WTC11 (cell line): ENCODE data around the gene LRRC23. TPM values are rescaled to one million over a fixed set of nuclear protein-coding genes. Genes with fewer than 3 reads are reported as not detected.
"Not testable (repeated sequence)": the region's sequence is repeated elsewhere in the genome, so short reads cannot be mapped to it uniquely, and the experiment has no call there.

Experiments
- ATAC-seq: fragments of 200-7000 bp; cut with Tn5 transposase; 2 replicates; pipeline ENCODE4 v1.10.0; 2021; ENCODE audit warnings: mild to moderate bottlenecking, moderate library complexity
- CTCF ChIA-PET: fragments of 300-600 bp; sonication (Branson Sonifier 250); formaldehyde crosslinking; loops from one replicate; lab custom pipeline; 2021; ENCODE audit warnings: antibody characterized with exemption; lab: Charles Lee
- POLR2A ChIA-PET: fragments of 350-600 bp; sonication (Branson Sonifier 250); formaldehyde crosslinking; loops from one replicate; lab custom pipeline; 2021; ENCODE audit warnings: antibody characterized with exemption; lab: Charles Lee
- DNase-seq: peaks from one replicate; pipeline ENCODE4 v3.0.0; 2021; ENCODE audit warnings: low spot score
- H3K27ac Mint-ChIP-seq: 2 replicates; pipeline ENCODE4 v1.8.0; 2021; ENCODE audit warnings: mixed read lengths
- H3K27me3 Mint-ChIP-seq: 2 replicates; pipeline ENCODE4 v1.8.0; 2021; ENCODE audit warnings: low read depth, mild to moderate bottlenecking, moderate library complexity, mixed read lengths
- H3K36me3 Mint-ChIP-seq: 2 replicates; pipeline ENCODE4 v1.8.0; 2021; ENCODE audit warnings: mixed read lengths
- H3K4me1 Mint-ChIP-seq: 2 replicates; pipeline ENCODE4 v1.8.0; 2022; ENCODE audit warnings: mixed read lengths
- H3K4me3 Mint-ChIP-seq: 2 replicates; pipeline ENCODE4 v1.8.0; 2021; ENCODE audit warnings: mild to moderate bottlenecking, moderate library complexity, mixed read lengths
- H3K9me3 Mint-ChIP-seq: 2 replicates; pipeline ENCODE4 v1.8.0; 2021; ENCODE audit warnings: mixed read lengths
- CBFB ChIP-seq: sonication (generic); formaldehyde crosslinking; IDR thresholded peaks from 2 replicates; pipeline ENCODE4 v1.8.1; 2022; ENCODE audit warnings: mild to moderate bottlenecking, low read depth, missing genetic modification reagents
- ELF4 ChIP-seq: sonication (generic); formaldehyde crosslinking; IDR thresholded peaks from 2 replicates; pipeline ENCODE4 v1.8.1; 2022; ENCODE audit warnings: low read depth, mild to moderate bottlenecking, moderate library complexity, missing genetic modification reagents
- EMX1 ChIP-seq: fragments of 250-450 bp; sonication (Bioruptor Pico); IDR thresholded peaks from 2 replicates; pipeline ENCODE4 v1.8.0; 2021; ENCODE audit warnings: mild to moderate bottlenecking
- FOXK1 ChIP-seq: sonication (generic); formaldehyde crosslinking; IDR thresholded peaks from 2 replicates; pipeline ENCODE4 v1.8.0; 2022; ENCODE audit warnings: mild to moderate bottlenecking, moderate library complexity, missing genetic modification reagents
- FOXP1 ChIP-seq: sonication (generic); formaldehyde crosslinking; IDR thresholded peaks from 2 replicates; pipeline ENCODE4 v1.8.0; 2022; ENCODE audit warnings: missing genetic modification reagents, mild to moderate bottlenecking, moderate library complexity, borderline replicate concordance
- HMGA2 ChIP-seq: fragments of 250-450 bp; sonication (Bioruptor Pico); IDR thresholded peaks from 2 replicates; pipeline ENCODE4 v1.4.0; 2021; ENCODE audit warnings: mild to moderate bottlenecking, moderate library complexity
- MXD4 ChIP-seq: fragments of 250-450 bp; sonication (Bioruptor Pico); IDR thresholded peaks from 2 replicates; pipeline ENCODE4 v1.8.0; 2021; ENCODE audit warnings: mild to moderate bottlenecking, moderate library complexity, borderline replicate concordance
- NR1H2 ChIP-seq: sonication (generic); formaldehyde crosslinking; IDR thresholded peaks from 2 replicates; pipeline ENCODE4 v1.9.0; 2021; ENCODE audit warnings: mild to moderate bottlenecking, moderate library complexity, missing genetic modification reagents
- PRRX2 ChIP-seq: fragments of 250-450 bp; sonication (Bioruptor Pico); IDR thresholded peaks from 2 replicates; pipeline ENCODE4 v1.8.0; 2021; ENCODE audit warnings: mild to moderate bottlenecking
- ZNF121 ChIP-seq: sonication (generic); formaldehyde crosslinking; IDR thresholded peaks from 2 replicates; pipeline ENCODE4 v1.8.0; 2023; ENCODE audit warnings: missing genetic modification reagents
- ZNF416 ChIP-seq: fragments of 250-450 bp; sonication (Bioruptor Pico); IDR thresholded peaks from 2 replicates; pipeline ENCODE4 v1.9.0; 2021; ENCODE audit warnings: mild to moderate bottlenecking, inconsistent platforms
- total RNA-seq: library from RNA; stranded (reverse); gene quantifications from 3 replicates; pipeline ENCODE4 v1.2.3, GENCODE V29; 2021
- TF ChIP-seq, protein P1 (sequence below): sonication (generic); formaldehyde crosslinking; IDR thresholded peaks from 2 replicates; pipeline ENCODE4 v1.8.1; 2023; ENCODE audit warnings: mild to moderate bottlenecking, missing genetic modification reagents, borderline replicate concordance
- TF ChIP-seq, protein P2 (sequence below): fragments of 250-450 bp; sonication (Bioruptor Pico); IDR thresholded peaks from 2 replicates; pipeline ENCODE4 v1.9.0; 2021; ENCODE audit warnings: moderate library complexity, mild to moderate bottlenecking, inconsistent platforms, borderline replicate concordance
- TF ChIP-seq, protein P3 (sequence below): fragments of 250-450 bp; sonication (Bioruptor Pico); IDR thresholded peaks from 2 replicates; pipeline ENCODE4 v1.9.0; 2021; ENCODE audit warnings: mild to moderate bottlenecking, borderline replicate concordance
- TF ChIP-seq, protein P4 (sequence below): sonication (generic); formaldehyde crosslinking; IDR thresholded peaks from 2 replicates; pipeline ENCODE4 v1.8.1; 2022; ENCODE audit warnings: low read depth, mild to moderate bottlenecking, moderate library complexity, missing genetic modification reagents, borderline replicate concordance

The LRRC23 gene
- total RNA-seq, 1 experiment from 2014 or later = 3.1 TPM

DNA sequence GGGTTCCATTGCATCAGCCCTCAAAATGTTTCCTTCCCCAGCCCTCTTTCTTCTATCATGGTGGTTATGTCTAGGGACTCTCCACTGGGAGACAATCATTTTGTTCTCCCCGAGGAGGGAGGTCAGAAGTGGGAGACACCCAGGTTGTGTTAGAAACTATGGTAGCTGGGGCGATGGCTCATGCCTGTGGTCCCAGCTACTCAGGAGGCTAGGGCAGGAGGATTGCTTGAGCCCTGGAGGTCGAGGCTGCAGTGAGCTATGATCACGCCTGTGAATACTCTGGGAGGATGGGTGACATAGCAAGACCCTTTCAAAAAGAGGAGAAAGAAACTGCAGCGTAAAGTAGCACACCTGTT, 13.0 kb upstream of the LRRC23 start:
- DNase-seq = no peak
- Mint-ChIP-seq H3K36me3 (no peaks in the 10 kb centered on the region), H3K27ac (peak overlapping the region; percentile 39), H3K9me3 (no peaks in the 10 kb centered on the region), H3K4me3 (peak overlapping the region; percentile 60), H3K4me1 (peaks cover 28% of the 10 kb centered on the region), H3K27me3 (peaks cover 4% of the 10 kb centered on the region; the same call in 1 of the 2 replicates)
- ChIA-PET CTCF (interaction anchor here (0.5 to 3.6 kb wide), 28 partner anchors 8 to 1116 kb away, joined by 3 to 83 read pairs (median 5); partner anchors contain the start of genes C12orf57, C1RL, C1S and CDCA3), POLR2A (interaction anchor here (0.8 to 2.1 kb wide), 12 partner anchors 11 to 168 kb away, joined by 3 to 32 read pairs (median 4); partner anchors contain the start of genes C12orf57, CDCA3, COPS7A and LRRC23)
- no peak for ATAC-seq
- TF ChIP-seq, protein P1, sequence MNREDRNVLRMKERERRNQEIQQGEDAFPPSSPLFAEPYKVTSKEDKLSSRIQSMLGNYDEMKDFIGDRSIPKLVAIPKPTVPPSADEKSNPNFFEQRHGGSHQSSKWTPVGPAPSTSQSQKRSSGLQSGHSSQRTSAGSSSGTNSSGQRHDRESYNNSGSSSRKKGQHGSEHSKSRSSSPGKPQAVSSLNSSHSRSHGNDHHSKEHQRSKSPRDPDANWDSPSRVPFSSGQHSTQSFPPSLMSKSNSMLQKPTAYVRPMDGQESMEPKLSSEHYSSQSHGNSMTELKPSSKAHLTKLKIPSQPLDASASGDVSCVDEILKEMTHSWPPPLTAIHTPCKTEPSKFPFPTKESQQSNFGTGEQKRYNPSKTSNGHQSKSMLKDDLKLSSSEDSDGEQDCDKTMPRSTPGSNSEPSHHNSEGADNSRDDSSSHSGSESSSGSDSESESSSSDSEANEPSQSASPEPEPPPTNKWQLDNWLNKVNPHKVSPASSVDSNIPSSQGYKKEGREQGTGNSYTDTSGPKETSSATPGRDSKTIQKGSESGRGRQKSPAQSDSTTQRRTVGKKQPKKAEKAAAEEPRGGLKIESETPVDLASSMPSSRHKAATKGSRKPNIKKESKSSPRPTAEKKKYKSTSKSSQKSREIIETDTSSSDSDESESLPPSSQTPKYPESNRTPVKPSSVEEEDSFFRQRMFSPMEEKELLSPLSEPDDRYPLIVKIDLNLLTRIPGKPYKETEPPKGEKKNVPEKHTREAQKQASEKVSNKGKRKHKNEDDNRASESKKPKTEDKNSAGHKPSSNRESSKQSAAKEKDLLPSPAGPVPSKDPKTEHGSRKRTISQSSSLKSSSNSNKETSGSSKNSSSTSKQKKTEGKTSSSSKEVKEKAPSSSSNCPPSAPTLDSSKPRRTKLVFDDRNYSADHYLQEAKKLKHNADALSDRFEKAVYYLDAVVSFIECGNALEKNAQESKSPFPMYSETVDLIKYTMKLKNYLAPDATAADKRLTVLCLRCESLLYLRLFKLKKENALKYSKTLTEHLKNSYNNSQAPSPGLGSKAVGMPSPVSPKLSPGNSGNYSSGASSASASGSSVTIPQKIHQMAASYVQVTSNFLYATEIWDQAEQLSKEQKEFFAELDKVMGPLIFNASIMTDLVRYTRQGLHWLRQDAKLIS = no peak
- TF ChIP-seq CBFB (no peak), FOXP1 (CRISPR knock-in tag) (no peak)

DNA sequence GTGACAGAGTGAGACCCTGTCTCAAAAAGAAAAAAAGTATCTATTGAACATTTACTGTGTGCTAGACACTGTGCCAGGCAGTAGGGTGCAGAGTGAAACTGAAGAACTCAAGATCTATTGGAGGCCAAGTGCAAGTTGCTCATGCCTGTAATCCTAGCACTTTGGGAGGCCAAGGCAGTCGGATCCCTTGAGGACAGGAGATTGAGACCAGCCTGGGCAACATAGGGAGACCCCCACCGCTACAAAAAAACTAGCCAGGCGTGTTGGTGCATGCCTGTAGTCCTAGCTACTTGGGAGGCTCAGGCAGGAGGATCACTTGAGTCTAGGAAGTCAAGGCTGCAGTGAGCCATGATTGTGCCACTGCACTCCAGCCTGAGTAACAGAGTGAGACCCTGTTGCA, 11.9 kb upstream of the LRRC23 start:
- not testable (repeated sequence) for H3K4me3 Mint-ChIP-seq, H3K9me3 Mint-ChIP-seq, ATAC-seq, H3K36me3 Mint-ChIP-seq, H3K27me3 Mint-ChIP-seq, DNase-seq
- ChIA-PET CTCF (interaction anchor here (2.0 to 3.6 kb wide), 4 partner anchors 13 to 51 kb away, joined by 9 to 83 read pairs (median 46); partner anchors contain the start of genes C12orf57, LRRC23, RNU7-1 and SPSB2), POLR2A (interaction anchor here (0.7 to 1.4 kb wide), 2 partner anchors 22 to 45 kb away, joined by 5 to 6 read pairs; no protein-coding TSS in a partner anchor)
- H3K4me1 Mint-ChIP-seq = peaks cover 21% of the 10 kb centered on the region
- peak; percentile 75; the same call in 1 of the 2 replicates for TF ChIP-seq ZNF121
- H3K27ac Mint-ChIP-seq = peak overlapping the region; percentile 25; the same call in 1 of the 2 replicates

DNA sequence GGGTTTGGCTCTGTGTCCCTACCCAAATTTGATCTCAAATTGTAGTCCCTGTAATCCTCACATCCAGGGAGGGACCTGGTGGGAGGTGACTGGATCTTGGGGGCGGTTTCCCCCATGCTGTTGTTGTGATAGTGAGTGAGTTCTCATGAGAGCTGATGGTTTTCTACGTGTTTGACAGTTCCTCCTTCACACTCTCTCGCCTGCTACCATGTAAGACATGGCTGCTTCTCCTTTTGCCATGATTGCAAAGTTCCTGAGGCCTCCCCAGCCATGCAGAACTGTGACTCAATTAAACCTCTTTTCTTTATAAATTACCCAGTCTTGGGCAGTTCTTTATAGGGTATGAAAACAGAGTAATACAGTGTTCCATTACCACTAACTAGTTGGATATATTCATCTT, 10.3 kb upstream of the LRRC23 start:
- Mint-ChIP-seq H3K9me3 (no peaks in the 10 kb centered on the region), H3K27me3 (peaks cover 4% of the 10 kb centered on the region), H3K4me3 (no peak overlapping the region), H3K4me1 (peaks cover 10% of the 10 kb centered on the region), H3K36me3 (no peaks in the 10 kb centered on the region), H3K27ac (no peak overlapping the region)
- CTCF ChIA-PET = interaction anchor here (1.6 kb wide), 1 partner anchor 22 kb away, joined by 9 read pairs; the partner anchor contains the start of gene SPSB2
- DNase-seq (no peak), ATAC-seq (no peak)
- POLR2A ChIA-PET = interaction anchor here (0.6 kb wide), 1 partner anchor 25 kb away, joined by 3 read pairs; no protein-coding TSS in a partner anchor
- TF ChIP-seq, protein P1 = no peak
- TF ChIP-seq NR1H2 (CRISPR knock-in tag) (no peak), FOXK1 (CRISPR knock-in tag) (no peak), EMX1 (no peak), MXD4 (CRISPR knock-in tag) (no peak), ELF4 (CRISPR knock-in tag) (no peak), ZNF416 (CRISPR knock-in tag) (no peak), HMGA2 (CRISPR knock-in tag) (no peak), PRRX2 (no peak)
- TF ChIP-seq, protein P2, sequence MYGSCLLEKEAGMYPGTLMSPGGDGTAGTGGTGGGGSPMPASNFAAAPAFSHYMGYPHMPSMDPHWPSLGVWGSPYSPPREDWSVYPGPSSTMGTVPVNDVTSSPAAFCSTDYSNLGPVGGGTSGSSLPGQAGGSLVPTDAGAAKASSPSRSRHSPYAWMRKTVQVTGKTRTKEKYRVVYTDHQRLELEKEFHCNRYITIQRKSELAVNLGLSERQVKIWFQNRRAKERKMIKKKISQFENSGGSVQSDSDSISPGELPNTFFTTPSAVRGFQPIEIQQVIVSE (CRISPR knock-in tag) = no peak
- TF ChIP-seq, protein P3, sequence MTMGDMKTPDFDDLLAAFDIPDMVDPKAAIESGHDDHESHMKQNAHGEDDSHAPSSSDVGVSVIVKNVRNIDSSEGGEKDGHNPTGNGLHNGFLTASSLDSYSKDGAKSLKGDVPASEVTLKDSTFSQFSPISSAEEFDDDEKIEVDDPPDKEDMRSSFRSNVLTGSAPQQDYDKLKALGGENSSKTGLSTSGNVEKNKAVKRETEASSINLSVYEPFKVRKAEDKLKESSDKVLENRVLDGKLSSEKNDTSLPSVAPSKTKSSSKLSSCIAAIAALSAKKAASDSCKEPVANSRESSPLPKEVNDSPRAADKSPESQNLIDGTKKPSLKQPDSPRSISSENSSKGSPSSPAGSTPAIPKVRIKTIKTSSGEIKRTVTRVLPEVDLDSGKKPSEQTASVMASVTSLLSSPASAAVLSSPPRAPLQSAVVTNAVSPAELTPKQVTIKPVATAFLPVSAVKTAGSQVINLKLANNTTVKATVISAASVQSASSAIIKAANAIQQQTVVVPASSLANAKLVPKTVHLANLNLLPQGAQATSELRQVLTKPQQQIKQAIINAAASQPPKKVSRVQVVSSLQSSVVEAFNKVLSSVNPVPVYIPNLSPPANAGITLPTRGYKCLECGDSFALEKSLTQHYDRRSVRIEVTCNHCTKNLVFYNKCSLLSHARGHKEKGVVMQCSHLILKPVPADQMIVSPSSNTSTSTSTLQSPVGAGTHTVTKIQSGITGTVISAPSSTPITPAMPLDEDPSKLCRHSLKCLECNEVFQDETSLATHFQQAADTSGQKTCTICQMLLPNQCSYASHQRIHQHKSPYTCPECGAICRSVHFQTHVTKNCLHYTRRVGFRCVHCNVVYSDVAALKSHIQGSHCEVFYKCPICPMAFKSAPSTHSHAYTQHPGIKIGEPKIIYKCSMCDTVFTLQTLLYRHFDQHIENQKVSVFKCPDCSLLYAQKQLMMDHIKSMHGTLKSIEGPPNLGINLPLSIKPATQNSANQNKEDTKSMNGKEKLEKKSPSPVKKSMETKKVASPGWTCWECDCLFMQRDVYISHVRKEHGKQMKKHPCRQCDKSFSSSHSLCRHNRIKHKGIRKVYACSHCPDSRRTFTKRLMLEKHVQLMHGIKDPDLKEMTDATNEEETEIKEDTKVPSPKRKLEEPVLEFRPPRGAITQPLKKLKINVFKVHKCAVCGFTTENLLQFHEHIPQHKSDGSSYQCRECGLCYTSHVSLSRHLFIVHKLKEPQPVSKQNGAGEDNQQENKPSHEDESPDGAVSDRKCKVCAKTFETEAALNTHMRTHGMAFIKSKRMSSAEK = no peak
- TF ChIP-seq, protein P4, sequence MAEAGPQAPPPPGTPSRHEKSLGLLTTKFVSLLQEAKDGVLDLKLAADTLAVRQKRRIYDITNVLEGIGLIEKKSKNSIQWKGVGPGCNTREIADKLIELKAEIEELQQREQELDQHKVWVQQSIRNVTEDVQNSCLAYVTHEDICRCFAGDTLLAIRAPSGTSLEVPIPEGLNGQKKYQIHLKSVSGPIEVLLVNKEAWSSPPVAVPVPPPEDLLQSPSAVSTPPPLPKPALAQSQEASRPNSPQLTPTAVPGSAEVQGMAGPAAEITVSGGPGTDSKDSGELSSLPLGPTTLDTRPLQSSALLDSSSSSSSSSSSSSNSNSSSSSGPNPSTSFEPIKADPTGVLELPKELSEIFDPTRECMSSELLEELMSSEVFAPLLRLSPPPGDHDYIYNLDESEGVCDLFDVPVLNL = no peak
